Mesenchymal stem cell (in vitro differentiated cells and primary cell): ENCODE measurements around the gene FOXO6.

Experiments used
- DNase-seq: peaks from one replicate; pipeline ENCODE4 v3.0.0-alpha.2; 2013
- H2AFZ ChIP-seq: one replicate; pipeline ENCODE4 v1.6.1; 2013; ENCODE audit warnings: low read depth, mild to moderate bottlenecking, control low read depth, inconsistent platforms, low read length, moderate library complexity
- H2AK5ac ChIP-seq: 2 replicates; pipeline ENCODE4 v1.6.1; 2013; ENCODE audit warnings: low read length, moderate library complexity, mild to moderate bottlenecking, inconsistent platforms; ENCODE audit not compliant: severe bottlenecking
- H2BK120ac ChIP-seq: one replicate; pipeline ENCODE4 v1.6.1; 2013; ENCODE audit warnings: low read depth, mild to moderate bottlenecking, inconsistent platforms, low read length, moderate library complexity
- H2BK12ac ChIP-seq, 2 experiments: one replicate each; pipeline ENCODE4 v1.6.1; 2013; ENCODE audit warnings: inconsistent platforms in 2 of 2, low read length in 2 of 2, mild to moderate bottlenecking in 2 of 2, moderate library complexity in 2 of 2, control low read depth in 1 of 2
- H2BK15ac ChIP-seq: one replicate; pipeline ENCODE4 v1.6.1; 2013; ENCODE audit warnings: mild to moderate bottlenecking, low read depth, inconsistent platforms; ENCODE audit not compliant: poor library complexity, severe bottlenecking
- H2BK5ac ChIP-seq: 2 replicates; pipeline ENCODE4 v1.6.1; 2013; ENCODE audit warnings: low read depth, mild to moderate bottlenecking, low read length, control low read depth, inconsistent platforms; ENCODE audit not compliant: poor library complexity, severe bottlenecking
- H3K14ac ChIP-seq, 2 experiments: one replicate each; pipeline ENCODE4 v1.6.1; 2013; ENCODE audit warnings: inconsistent platforms in 2 of 2, low read length in 2 of 2, control low read depth in 1 of 2, mild to moderate bottlenecking in 1 of 2, moderate library complexity in 1 of 2
- H3K18ac ChIP-seq, 2 experiments: one replicate each; pipeline ENCODE4 v1.6.1; 2013; ENCODE audit warnings: inconsistent platforms in 2 of 2, low read length in 2 of 2, control low read depth in 1 of 2, low read depth in 1 of 2, mild to moderate bottlenecking in 1 of 2
- H3K23ac ChIP-seq, 2 experiments: one replicate each; pipeline ENCODE4 v1.6.1; 2013; ENCODE audit warnings: inconsistent platforms in 2 of 2, low read length in 2 of 2, mild to moderate bottlenecking in 2 of 2, moderate library complexity in 2 of 2, control low read depth in 1 of 2
- H3K27ac ChIP-seq: 2 replicates; pipeline ENCODE4 v1.5.1; 2013; ENCODE audit warnings: mild to moderate bottlenecking, moderate library complexity, low read length, control low read depth, inconsistent platforms; ENCODE audit not compliant: poor library complexity, severe bottlenecking
- H3K27me3 ChIP-seq, 2 experiments: 2 replicates each; pipeline versions ENCODE4 v1.6.1 to v1.7.0; 2013; ENCODE audit warnings: low read length in 2 of 2, mild to moderate bottlenecking in 2 of 2, moderate library complexity in 2 of 2, control low read depth in 1 of 2, inconsistent platforms in 1 of 2; ENCODE audit not compliant: control insufficient read depth in 1 of 2, insufficient read depth in 1 of 2
- H3K36me3 ChIP-seq, 2 experiments: 2 replicates each; pipeline versions ENCODE4 v1.6.1 to v1.7.0; 2013; ENCODE audit warnings: low read length in 2 of 2, control low read depth in 1 of 2, inconsistent platforms in 1 of 2, low read depth in 1 of 2, mild to moderate bottlenecking in 1 of 2; ENCODE audit not compliant: insufficient read depth in 2 of 2, control insufficient read depth in 1 of 2
- H3K4ac ChIP-seq, 2 experiments: one replicate each; pipeline ENCODE4 v1.6.1; 2013; ENCODE audit warnings: inconsistent platforms in 2 of 2, low read length in 2 of 2, mild to moderate bottlenecking in 2 of 2, moderate library complexity in 2 of 2, control low read depth in 1 of 2, low read depth in 1 of 2
- H3K4me1 ChIP-seq: 2 replicates; pipeline ENCODE4 v1.6.1; 2013; ENCODE audit warnings: low read depth, low read length, control low read depth; ENCODE audit not compliant: control insufficient read depth, insufficient read depth
- H3K4me2 ChIP-seq: 2 replicates; pipeline ENCODE4 v1.6.1; 2013; ENCODE audit warnings: low read length, mild to moderate bottlenecking, inconsistent platforms; ENCODE audit not compliant: poor library complexity, severe bottlenecking
- H3K4me3 ChIP-seq, 2 experiments: 2 replicates each; pipeline versions ENCODE4 v1.5.1 to v1.7.0; 2013; ENCODE audit warnings: low read length in 2 of 2, mild to moderate bottlenecking in 2 of 2, control low read depth in 1 of 2, low read depth in 1 of 2; ENCODE audit not compliant: insufficient read depth in 1 of 2
- H3K79me1 ChIP-seq: replicated peaks from 2 replicates; pipeline ENCODE4 v1.6.1; 2013; ENCODE audit warnings: mild to moderate bottlenecking, control low read depth, low read length, inconsistent platforms; ENCODE audit not compliant: poor library complexity, severe bottlenecking
- H3K9ac ChIP-seq: 2 replicates; pipeline ENCODE4 v1.7.0; 2013; ENCODE audit warnings: mild to moderate bottlenecking, low read length, moderate library complexity
- H3K9me3 ChIP-seq: 2 replicates; pipeline ENCODE4 v1.7.0; 2013; ENCODE audit warnings: mild to moderate bottlenecking, low read length; ENCODE audit not compliant: control insufficient read depth
- H4K8ac ChIP-seq: one replicate; pipeline ENCODE4 v1.6.1; 2013; ENCODE audit warnings: inconsistent platforms, mild to moderate bottlenecking, low read length, moderate library complexity
- H4K91ac ChIP-seq: one replicate; pipeline ENCODE4 v1.6.1; 2013; ENCODE audit warnings: mild to moderate bottlenecking, low read length, inconsistent platforms
- WGBS: methylation state at CpG from one replicate; pipeline ENCODE4 v1.1.7; 2013; ENCODE audit warnings: mixed read lengths; 5-methylcytosine and 5-hydroxymethylcytosine counted together

Gene FOXO6

GRCh38 chr1:41380195-41380594 is 19.0 kb downstream of the FOXO6 start:
- Histone ChIP-seq H2BK120ac (no peak overlapping the region), H3K23ac (no peak overlapping the region), H3K14ac (no peak overlapping the region), H4K8ac (peak overlapping the region; percentile 20), H2AFZ (no peak overlapping the region), H3K18ac (no peak overlapping the region), H3K9me3 (no peaks in the 10 kb centered on the region), H3K4me2 (no peak overlapping the region), H2BK12ac (no peak overlapping the region), H2BK5ac (no peak overlapping the region), H3K79me1 (no peaks in the 10 kb centered on the region), H2BK15ac (no peak overlapping the region), H3K27ac (no peak overlapping the region), H3K36me3 (peaks cover 0 to 11% of the 10 kb centered on the region in 2 experiments), H2AK5ac (no peak overlapping the region), H3K4me1 (peaks cover 20% of the 10 kb centered on the region), H3K27me3 (peaks cover 23 to 68% of the 10 kb centered on the region in 2 experiments), H3K9ac (no peak overlapping the region), H4K91ac (peak overlapping the region; percentile 18), H3K4ac (no peak overlapping the region), H3K4me3 (no peak overlapping the region)
- DNase-seq, result no peak
- 87% methylated on average over 2 of the region's 2 CpGs for WGBS

GRCh38 chr1:41380979-41381691 is 19.9 kb downstream of the FOXO6 start:
- H2BK120ac ChIP-seq, result no peak overlapping the region
- peak overlapping the region in 1 of 2 experiments; percentile 52 for H2BK12ac ChIP-seq
- 31% methylated on average over 29 of the region's 29 CpGs for WGBS
- no peak overlapping the region for H2BK5ac ChIP-seq
- no peak overlapping the region for H3K23ac ChIP-seq
- H2AFZ ChIP-seq, result no peak overlapping the region
- H3K4me1 ChIP-seq, result peaks cover 20% of the 10 kb centered on the region
- peak overlapping the region; percentile 71 for H4K91ac ChIP-seq
- H3K9ac ChIP-seq, result peak overlapping the region; percentile 36
- H3K27me3 ChIP-seq, result peaks cover 29 to 70% of the 10 kb centered on the region in 2 experiments
- H3K4me3 ChIP-seq, result peak overlapping the region in 1 of 2 experiments; percentile 68
- peaks cover 0 to 11% of the 10 kb centered on the region in 2 experiments for H3K36me3 ChIP-seq
- peak overlapping the region in 1 of 2 experiments; percentile 26 for H3K18ac ChIP-seq
- no peak overlapping the region for H3K27ac ChIP-seq
- H3K9me3 ChIP-seq, result no peaks in the 10 kb centered on the region
- no peak overlapping the region for H3K4ac ChIP-seq
- H3K14ac ChIP-seq, result no peak overlapping the region
- peak overlapping the region; percentile 30 for H3K4me2 ChIP-seq
- no peak overlapping the region for H2AK5ac ChIP-seq
- no peak overlapping the region for H2BK15ac ChIP-seq
- H3K79me1 ChIP-seq, result no peaks in the 10 kb centered on the region
- peak overlapping the region; percentile 98 for H4K8ac ChIP-seq
- no peak for DNase-seq

GRCh38 chr1:41381692-41382479 is 20.7 kb downstream of the FOXO6 start:
- H3K27me3 ChIP-seq, result peaks cover 37 to 74% of the 10 kb centered on the region in 2 experiments
- peak overlapping the region; percentile 84 for H3K4me2 ChIP-seq
- H2BK5ac ChIP-seq, result no peak overlapping the region
- peak overlapping the region in 1 of 2 experiments; percentile 14 for H2BK12ac ChIP-seq
- H3K27ac ChIP-seq, result no peak overlapping the region
- no peak overlapping the region for H2AK5ac ChIP-seq
- 3% methylated on average over 50 of the region's 112 CpGs for WGBS
- peak overlapping the region; percentile 91 for H2BK15ac ChIP-seq
- peak overlapping the region; percentile 80 to 92 for H3K4ac ChIP-seq
- H3K9me3 ChIP-seq, result no peaks in the 10 kb centered on the region
- peaks cover 20% of the 10 kb centered on the region for H3K4me1 ChIP-seq
- peak overlapping the region; percentile 19 for H4K91ac ChIP-seq
- H2AFZ ChIP-seq, result peak overlapping the region; percentile 39
- H2BK120ac ChIP-seq, result peak overlapping the region; percentile 77
- H3K4me3 ChIP-seq, result peak overlapping the region; percentile 67 to 68
- peaks cover 0 to 11% of the 10 kb centered on the region in 2 experiments for H3K36me3 ChIP-seq
- H3K14ac ChIP-seq, result peak overlapping the region in 1 of 2 experiments; percentile 6
- H3K18ac ChIP-seq, result peak overlapping the region; percentile 91 to 94
- DNase-seq, result peak; percentile 67
- H3K23ac ChIP-seq, result peak overlapping the region in 1 of 2 experiments; percentile 25
- no peaks in the 10 kb centered on the region for H3K79me1 ChIP-seq
- peak overlapping the region; percentile 36 for H3K9ac ChIP-seq
- peak overlapping the region; percentile 98 for H4K8ac ChIP-seq
